K562 (cell line): Measurements from ENCODE around the gene CSDE1. TPM values are rescaled to one million over a fixed set of nuclear protein-coding genes. Genes with fewer than 3 reads are reported as not detected.

ENCODE experiments used
- CAMTA2 ChIP-seq: fragments of 250-450 bp; sonication (Bioruptor Pico); conservative IDR thresholded peaks from 2 replicates; pipeline ENCODE4 v1.5.1; 2022
- CEBPB ChIP-seq: fragments of 450-650 bp; IDR thresholded peaks from 2 replicates; pipeline ENCODE4 v1.6.1; 2016; ENCODE audit warnings: missing genetic modification characterization, missing compliant biosample characterization
- KAT8 ChIP-seq: fragments of 450-650 bp; IDR thresholded peaks from 2 replicates; pipeline ENCODE4 v1.6.1; 2016; ENCODE audit warnings: low read depth, mild to moderate bottlenecking
- L3MBTL2 ChIP-seq: fragments of 450-650 bp; IDR thresholded peaks from 2 replicates; pipeline ENCODE4 v1.6.1; 2016; ENCODE audit warnings: mild to moderate bottlenecking, moderate library complexity
- LEF1 ChIP-seq: fragments of 450-650 bp; IDR thresholded peaks from 2 replicates; pipeline ENCODE4 v1.6.1; 2016; ENCODE audit warnings: mild to moderate bottlenecking
- NCOA4 ChIP-seq: fragments of 450-650 bp; IDR thresholded peaks from 2 replicates; pipeline ENCODE4 v1.6.1; 2018; ENCODE audit warnings: mild to moderate bottlenecking; ENCODE audit not compliant: partially characterized antibody
- RB1 ChIP-seq: fragments of 450-650 bp; IDR thresholded peaks from 2 replicates; pipeline ENCODE4 v1.6.1; 2017; ENCODE audit warnings: low read depth, mild to moderate bottlenecking
- RBFOX2 ChIP-seq: fragments of 200-400 bp; formaldehyde crosslinking; IDR thresholded peaks from 2 replicates; pipeline ENCODE4 v1.6.1; 2017; ENCODE audit warnings: low read depth, mild to moderate bottlenecking, low read length, moderate library complexity
- SAFB ChIP-seq: fragments of 200-400 bp; formaldehyde crosslinking; IDR thresholded peaks from 2 replicates; pipeline ENCODE4 v1.6.1; 2017; ENCODE audit warnings: low read depth, low read length, borderline replicate concordance
- ZNF175 ChIP-seq: fragments of 200-800 bp; sonication (Bioruptor generic); IDR thresholded peaks from 2 replicates; pipeline ENCODE4 v1.6.1; 2016; ENCODE audit warnings: low read depth, mild to moderate bottlenecking, missing genetic modification characterization, missing compliant biosample characterization
- polyA plus RNA-seq, 8 experiments: library from polyadenylated mRNA; depleted of rRNA in 4 of 8; stranded (reverse) in 5 of 8; unstranded in 3 of 8; fragments of >200 nt; fragmentation: Nextera tagmentation in 2 of 8; fragmentation: Illumina TruSeq in 1 of 8; extraction: Ambion mirVana in 2 of 8; extraction: Trizol in 1 of 8; gene quantifications; 2 replicates each; pipeline versions ENCODE4 v1.2.1 to v1.2.3, GENCODE V29; 2011 to 2014; ENCODE audit warnings: inconsistent platforms in 1 of 8, missing spikeins in 1 of 8
- total RNA-seq, 7 experiments: library from RNA; depleted of rRNA in 6 of 7; stranded (reverse); fragments of >200 nt in 6 of 7; fragmentation: Illumina TruSeq in 2 of 7; extraction: Trizol in 2 of 7; gene quantifications; 2 replicates each; pipeline versions ENCODE4 v1.2.1 to v1.2.3, GENCODE V29; 2011 to 2021; ENCODE audit warnings: low replicate concordance in 1 of 7
- TF ChIP-seq, protein P1 (sequence below), 2 experiments: IDR thresholded peaks in 1 of 2; conservative IDR thresholded peaks in 1 of 2; 2 replicates each; pipeline ENCODE4 v1.6.1; 2016; ENCODE audit warnings: low read depth in 2 of 2, mild to moderate bottlenecking in 1 of 2, missing compliant biosample characterization in 1 of 2, missing genetic modification characterization in 1 of 2, moderate library complexity in 1 of 2
- TF ChIP-seq, protein P2 (sequence below): fragments of 250-450 bp; sonication (Bioruptor Pico); IDR thresholded peaks from 2 replicates; pipeline ENCODE4 v1.8.0; 2022; ENCODE audit warnings: inconsistent platforms
- TF ChIP-seq, protein P3 (sequence below), 2 experiments: fragments of 450-650 bp in 1 of 2; sonication (generic) in 1 of 2; formaldehyde crosslinking in 1 of 2; IDR thresholded peaks; 2 replicates each; pipeline versions ENCODE4 v1.7.1 to v1.9.0; 2016 to 2022; ENCODE audit warnings: inconsistent platforms in 1 of 2, mild to moderate bottlenecking in 1 of 2, missing genetic modification reagents in 1 of 2

The CSDE1 gene
- total and polyA plus RNA-seq, 9 of the 15 experiments (the other 6 are each of a cell fraction or from before 2014, with no cell fraction given) = 174 to 538 (median 403) TPM

DNA sequence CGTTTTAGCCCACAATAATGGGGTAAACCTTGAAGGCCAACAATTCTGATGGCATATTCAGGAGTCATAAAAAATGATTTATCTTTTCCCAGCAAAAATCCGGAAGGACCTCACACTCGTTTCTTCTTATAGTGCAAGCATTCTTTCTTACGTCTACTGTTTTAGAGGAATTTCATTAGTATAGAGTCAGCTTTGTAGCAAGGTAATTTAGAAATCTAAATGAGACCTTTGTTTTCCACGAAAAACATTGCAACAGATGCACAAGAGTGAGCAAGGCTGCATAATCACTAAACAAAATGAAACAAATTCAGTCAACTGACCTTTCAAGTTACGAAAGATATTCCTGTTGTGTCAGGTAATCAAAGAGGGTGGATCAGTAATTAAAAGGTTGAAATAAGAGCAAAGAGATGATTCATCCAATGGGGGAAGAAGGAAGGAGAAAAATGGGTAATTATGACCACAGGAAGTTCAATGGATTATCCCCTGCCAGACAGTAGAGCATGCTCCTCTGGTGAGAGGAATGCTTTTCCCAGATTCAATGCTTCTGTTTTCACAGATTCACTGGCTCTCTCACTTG, 560 bp upstream of the CSDE1 start (continued):
- TF ChIP-seq, protein P1, sequence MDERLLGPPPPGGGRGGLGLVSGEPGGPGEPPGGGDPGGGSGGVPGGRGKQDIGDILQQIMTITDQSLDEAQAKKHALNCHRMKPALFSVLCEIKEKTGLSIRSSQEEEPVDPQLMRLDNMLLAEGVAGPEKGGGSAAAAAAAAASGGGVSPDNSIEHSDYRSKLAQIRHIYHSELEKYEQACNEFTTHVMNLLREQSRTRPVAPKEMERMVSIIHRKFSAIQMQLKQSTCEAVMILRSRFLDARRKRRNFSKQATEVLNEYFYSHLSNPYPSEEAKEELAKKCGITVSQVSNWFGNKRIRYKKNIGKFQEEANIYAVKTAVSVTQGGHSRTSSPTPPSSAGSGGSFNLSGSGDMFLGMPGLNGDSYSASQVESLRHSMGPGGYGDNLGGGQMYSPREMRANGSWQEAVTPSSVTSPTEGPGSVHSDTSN (CRISPR knock-in tag; IDR thresholded peaks at IDR 0.05; ENCODE audit: low read depth) = no peak
- TF ChIP-seq, protein P1 (tag; conservative IDR thresholded peaks at IDR 0.05; ENCODE audit: low read depth) = peak; percentile 65
- no peak for TF ChIP-seq LEF1
- TF ChIP-seq SAFB = no peak
- TF ChIP-seq, protein P2, sequence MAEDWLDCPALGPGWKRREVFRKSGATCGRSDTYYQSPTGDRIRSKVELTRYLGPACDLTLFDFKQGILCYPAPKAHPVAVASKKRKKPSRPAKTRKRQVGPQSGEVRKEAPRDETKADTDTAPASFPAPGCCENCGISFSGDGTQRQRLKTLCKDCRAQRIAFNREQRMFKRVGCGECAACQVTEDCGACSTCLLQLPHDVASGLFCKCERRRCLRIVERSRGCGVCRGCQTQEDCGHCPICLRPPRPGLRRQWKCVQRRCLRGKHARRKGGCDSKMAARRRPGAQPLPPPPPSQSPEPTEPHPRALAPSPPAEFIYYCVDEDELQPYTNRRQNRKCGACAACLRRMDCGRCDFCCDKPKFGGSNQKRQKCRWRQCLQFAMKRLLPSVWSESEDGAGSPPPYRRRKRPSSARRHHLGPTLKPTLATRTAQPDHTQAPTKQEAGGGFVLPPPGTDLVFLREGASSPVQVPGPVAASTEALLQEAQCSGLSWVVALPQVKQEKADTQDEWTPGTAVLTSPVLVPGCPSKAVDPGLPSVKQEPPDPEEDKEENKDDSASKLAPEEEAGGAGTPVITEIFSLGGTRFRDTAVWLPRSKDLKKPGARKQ (CRISPR knock-in tag) = peak; percentile 90; the same call in 1 of the 2 replicates
- no peak for TF ChIP-seq RB1
- TF ChIP-seq NCOA4 = no peak
- TF ChIP-seq, protein P3, sequence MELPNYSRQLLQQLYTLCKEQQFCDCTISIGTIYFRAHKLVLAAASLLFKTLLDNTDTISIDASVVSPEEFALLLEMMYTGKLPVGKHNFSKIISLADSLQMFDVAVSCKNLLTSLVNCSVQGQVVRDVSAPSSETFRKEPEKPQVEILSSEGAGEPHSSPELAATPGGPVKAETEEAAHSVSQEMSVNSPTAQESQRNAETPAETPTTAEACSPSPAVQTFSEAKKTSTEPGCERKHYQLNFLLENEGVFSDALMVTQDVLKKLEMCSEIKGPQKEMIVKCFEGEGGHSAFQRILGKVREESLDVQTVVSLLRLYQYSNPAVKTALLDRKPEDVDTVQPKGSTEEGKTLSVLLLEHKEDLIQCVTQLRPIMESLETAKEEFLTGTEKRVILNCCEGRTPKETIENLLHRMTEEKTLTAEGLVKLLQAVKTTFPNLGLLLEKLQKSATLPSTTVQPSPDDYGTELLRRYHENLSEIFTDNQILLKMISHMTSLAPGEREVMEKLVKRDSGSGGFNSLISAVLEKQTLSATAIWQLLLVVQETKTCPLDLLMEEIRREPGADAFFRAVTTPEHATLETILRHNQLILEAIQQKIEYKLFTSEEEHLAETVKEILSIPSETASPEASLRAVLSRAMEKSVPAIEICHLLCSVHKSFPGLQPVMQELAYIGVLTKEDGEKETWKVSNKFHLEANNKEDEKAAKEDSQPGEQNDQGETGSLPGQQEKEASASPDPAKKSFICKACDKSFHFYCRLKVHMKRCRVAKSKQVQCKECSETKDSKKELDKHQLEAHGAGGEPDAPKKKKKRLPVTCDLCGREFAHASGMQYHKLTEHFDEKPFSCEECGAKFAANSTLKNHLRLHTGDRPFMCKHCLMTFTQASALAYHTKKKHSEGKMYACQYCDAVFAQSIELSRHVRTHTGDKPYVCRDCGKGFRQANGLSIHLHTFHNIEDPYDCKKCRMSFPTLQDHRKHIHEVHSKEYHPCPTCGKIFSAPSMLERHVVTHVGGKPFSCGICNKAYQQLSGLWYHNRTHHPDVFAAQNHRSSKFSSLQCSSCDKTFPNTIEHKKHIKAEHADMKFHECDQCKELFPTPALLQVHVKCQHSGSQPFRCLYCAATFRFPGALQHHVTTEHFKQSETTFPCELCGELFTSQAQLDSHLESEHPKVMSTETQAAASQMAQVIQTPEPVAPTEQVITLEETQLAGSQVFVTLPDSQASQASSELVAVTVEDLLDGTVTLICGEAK (IDR thresholded peaks at IDR 0.05) = peak; percentile 25
- TF ChIP-seq, protein P3 (CRISPR knock-in tag; IDR thresholded peaks at IDR 0.05) = no peak
- peak; percentile 21; the same call in 1 of the 2 replicates for TF ChIP-seq ZNF175
- TF ChIP-seq KAT8 = peak; percentile 60; the same call in 1 of the 2 replicates
- TF ChIP-seq CEBPB (tag) = peak; percentile 13; the same call in 1 of the 2 replicates
- TF ChIP-seq RBFOX2 = no peak
- 0 out of 2 replicates have a peak, but pooled peaks have one; percentile 33 for TF ChIP-seq L3MBTL2
- TF ChIP-seq CAMTA2 (CRISPR knock-in tag) = no peak
